Osteoblast (primary cell): ENCODE measurements around the gene NCAPD2. TPM values are rescaled to one million over a fixed set of nuclear protein-coding genes. Genes with fewer than 3 reads are reported as not detected.
A peak's percentile ranks its signal among the peaks of the same experiment; 100 is the strongest.

ENCODE experiments used
- DNase-seq: peaks from one replicate; pipeline ENCODE4 v3.0.0; 2011; ENCODE audit warnings: low spot score, mixed read lengths; ENCODE audit not compliant: insufficient read length; ENCODE audit errors: missing footprints
- H2AFZ ChIP-seq: 2 replicates; pipeline ENCODE4 v1.6.0; 2011; ENCODE audit warnings: mild to moderate bottlenecking, low read length
- H3K27ac ChIP-seq: 2 replicates; pipeline ENCODE4 v1.5.1; 2011; ENCODE audit warnings: mild to moderate bottlenecking, low read depth, low read length, moderate library complexity
- H3K27me3 ChIP-seq: 2 replicates; pipeline ENCODE4 v1.6.0; 2012; ENCODE audit warnings: mild to moderate bottlenecking, control low read depth, inconsistent platforms, low read length, moderate library complexity; ENCODE audit not compliant: insufficient read depth
- H3K36me3 ChIP-seq: 2 replicates; pipeline ENCODE4 v1.5.1; 2011; ENCODE audit warnings: mild to moderate bottlenecking, low read length, control low read depth, moderate library complexity; ENCODE audit not compliant: insufficient read depth
- H3K4me1 ChIP-seq: 2 replicates; pipeline ENCODE4 v1.5.1; 2011; ENCODE audit warnings: mild to moderate bottlenecking, low read length, control low read depth, moderate library complexity; ENCODE audit not compliant: insufficient read depth
- H3K4me2 ChIP-seq: 2 replicates; pipeline ENCODE4 v1.6.0; 2011; ENCODE audit warnings: mild to moderate bottlenecking, low read length; ENCODE audit not compliant: insufficient read depth
- H3K4me3 ChIP-seq: fragments of 200-600 bp; sonication (generic); 3 replicates; pipeline ENCODE4 v1.5.1; 2012; ENCODE audit warnings: mild to moderate bottlenecking, low read length, inconsistent platforms; ENCODE audit not compliant: insufficient read depth
- H3K79me2 ChIP-seq: 2 replicates; pipeline ENCODE4 v1.6.0; 2012; ENCODE audit warnings: mild to moderate bottlenecking, low read length, control low read depth, inconsistent platforms; ENCODE audit not compliant: insufficient read depth
- H3K9me3 ChIP-seq: 2 replicates; pipeline ENCODE4 v1.5.1; 2011; ENCODE audit warnings: low read depth, low read length, control low read depth
- H4K20me1 ChIP-seq: 2 replicates; pipeline ENCODE4 v1.6.0; 2012; ENCODE audit warnings: mild to moderate bottlenecking, low read length, control low read depth; ENCODE audit not compliant: insufficient read depth
- CTCF ChIP-seq: IDR thresholded peaks from 2 replicates; pipeline ENCODE4 v1.5.1; 2011; ENCODE audit warnings: mild to moderate bottlenecking, low read depth, low read length, moderate library complexity; ENCODE audit errors: extremely low read depth
- total RNA-seq: library from RNA; depleted of rRNA; stranded (reverse); fragments of >200 nt; gene quantifications from 2 replicates; pipeline ENCODE4 v1.2.3, GENCODE V29; 2012

Gene NCAPD2
- total RNA-seq, 1 donor = 21.0 TPM

GRCh38 chr12:6533923-6534694, 40.2 kb downstream of the NCAPD2 start, which contains the start of gene GAPDH:
TSS of gene GAPDH (plus strand) at chr12:6534517. CDS start at chr12:6534833, 316 bp downstream.
- H3K27me3 ChIP-seq = no peaks in the 10 kb centered on the region
- H3K9me3 ChIP-seq = no peaks in the 10 kb centered on the region
- H3K36me3 ChIP-seq = peaks cover 69% of the 10 kb centered on the region
- peaks cover 38% of the 10 kb centered on the region for H3K4me1 ChIP-seq
- H3K4me3 ChIP-seq = peak within 1 kb of the TSS; percentile 95
- H3K79me2 ChIP-seq = peaks cover 31% of the 10 kb centered on the region
- no peak for TF ChIP-seq CTCF
- peak within 1 kb of the TSS; percentile 98 for H3K4me2 ChIP-seq
- H2AFZ ChIP-seq = peak within 1 kb of the TSS; percentile 61
- peak within 1 kb of the TSS; percentile 95 for H3K27ac ChIP-seq
- peaks cover 46% of the 10 kb centered on the region for H4K20me1 ChIP-seq
- DNase-seq = peak; percentile 97

- TF ChIP-seq CTCF = no peak
- H3K4me3 ChIP-seq = peak overlapping the region; percentile 95
- no peaks in the 10 kb centered on the region for H3K9me3 ChIP-seq
- peaks cover 31% of the 10 kb centered on the region for H3K79me2 ChIP-seq
- DNase-seq = peak; percentile 90
- H4K20me1 ChIP-seq = peaks cover 49% of the 10 kb centered on the region
- H3K4me2 ChIP-seq = peak overlapping the region; percentile 98
- H2AFZ ChIP-seq = no peak overlapping the region
- H3K27me3 ChIP-seq = no peaks in the 10 kb centered on the region
- H3K4me1 ChIP-seq = peaks cover 38% of the 10 kb centered on the region
- H3K36me3 ChIP-seq = peaks cover 69% of the 10 kb centered on the region
- peak overlapping the region; percentile 95 for H3K27ac ChIP-seq
Measured at GRCh38 chr12:6534695-6534944, 40.7 kb downstream of the NCAPD2 start.

GRCh38 chr12:6534945-6535696, 41.2 kb downstream of the NCAPD2 start:
- peak overlapping the region; percentile 95 for H3K27ac ChIP-seq
- peaks cover 69% of the 10 kb centered on the region for H3K36me3 ChIP-seq

More at GRCh38 chr12:6534945-6535696, 41.2 kb downstream of the NCAPD2 start:
- H2AFZ ChIP-seq = no peak overlapping the region
- peak overlapping the region; percentile 95 for H3K4me3 ChIP-seq
- peak; percentile 97 for DNase-seq
- no peak for TF ChIP-seq CTCF
- no peaks in the 10 kb centered on the region for H3K9me3 ChIP-seq
- peaks cover 31% of the 10 kb centered on the region for H3K79me2 ChIP-seq
- peak overlapping the region; percentile 98 for H3K4me2 ChIP-seq
- peaks cover 42% of the 10 kb centered on the region for H3K4me1 ChIP-seq
- no peaks in the 10 kb centered on the region for H3K27me3 ChIP-seq
- peaks cover 54% of the 10 kb centered on the region for H4K20me1 ChIP-seq
